Liver (tissue), 9 donors: ENCODE results near the gene KCNK17. TPM values are rescaled to one million over a fixed set of nuclear protein-coding genes. Genes with fewer than 3 reads are reported as not detected.
"Not testable (repeated sequence)": the region's sequence is repeated elsewhere in the genome, so short reads cannot be mapped to it uniquely, and the experiment has no call there.

Experiments
- DNase-seq: peaks from one replicate; pipeline ENCODE4 v3.0.0-alpha.2; 2017; ENCODE audit warnings: low spot score
- H3K27ac ChIP-seq, 2 donors: one replicate each; pipeline ENCODE4 v1.7.0; 2013; ENCODE audit warnings: inconsistent platforms in 2 of 2, low read length in 2 of 2, control low read depth in 1 of 2, low read depth in 1 of 2, mild to moderate bottlenecking in 1 of 2
- H3K27me3 ChIP-seq, 4 donors: one replicate each; pipeline versions ENCODE4 v1.6.1 to v1.7.0; 2013; ENCODE audit warnings: low read length in 3 of 4, inconsistent platforms in 1 of 4, mild to moderate bottlenecking in 1 of 4, moderate library complexity in 1 of 4; ENCODE audit not compliant: control insufficient read depth in 4 of 4, insufficient read depth in 4 of 4
- H3K36me3 ChIP-seq, 4 donors: one replicate each; pipeline versions ENCODE4 v1.6.1 to v1.7.0; 2013; ENCODE audit warnings: low read length in 3 of 4, mild to moderate bottlenecking in 3 of 4, low read depth in 1 of 4, moderate library complexity in 1 of 4; ENCODE audit not compliant: control insufficient read depth in 4 of 4, insufficient read depth in 3 of 4
- H3K4me1 ChIP-seq, 4 donors: one replicate each; pipeline versions ENCODE4 v1.6.1 to v1.7.0; 2013; ENCODE audit warnings: low read length in 3 of 4, mild to moderate bottlenecking in 3 of 4, moderate library complexity in 1 of 4; ENCODE audit not compliant: control insufficient read depth in 4 of 4, insufficient read depth in 4 of 4
- H3K4me3 ChIP-seq, 3 donors: one replicate each; pipeline versions ENCODE4 v1.6.1 to v1.7.0; 2013; ENCODE audit warnings: low read length in 3 of 3, control low read depth in 1 of 3, low read depth in 1 of 3, mild to moderate bottlenecking in 1 of 3
- H3K9ac ChIP-seq, 2 donors: one replicate each; pipeline ENCODE4 v1.7.0; 2013; ENCODE audit warnings: low read length in 2 of 2, mild to moderate bottlenecking in 2 of 2, moderate library complexity in 2 of 2, control low read depth in 1 of 2, low read depth in 1 of 2
- H3K9me3 ChIP-seq, 4 donors: one replicate each; pipeline versions ENCODE4 v1.6.1 to v1.7.0; 2013; ENCODE audit warnings: low read length in 3 of 4; ENCODE audit not compliant: control insufficient read depth in 4 of 4
- ATF3 ChIP-seq: IDR thresholded peaks from 2 replicates; pipeline ENCODE4 v1.6.1; 2016; ENCODE audit warnings: antibody characterized with exemption
- CTCF ChIP-seq: fragments of 150-350 bp; IDR thresholded peaks from 2 replicates; pipeline ENCODE4 v1.5.1; 2017; ENCODE audit warnings: improper control_type of control experiment, low read depth, low read length; ENCODE audit not compliant: missing input control
- EGR1 ChIP-seq, 2 donors: IDR thresholded peaks; 2 replicates each; pipeline ENCODE4 v1.6.1; 2016 to 2018; ENCODE audit warnings: antibody characterized with exemption in 2 of 2, low read depth in 2 of 2
- FOXA1 ChIP-seq: IDR thresholded peaks from 2 replicates; pipeline ENCODE4 v1.6.1; 2016; ENCODE audit warnings: antibody characterized with exemption
- FOXA2 ChIP-seq: IDR thresholded peaks from 2 replicates; pipeline ENCODE4 v1.6.1; 2016; ENCODE audit warnings: antibody characterized with exemption
- GABPA ChIP-seq, 2 donors: IDR thresholded peaks in 1 of 2; conservative IDR thresholded peaks in 1 of 2; 2 replicates each; pipeline ENCODE4 v1.6.1; 2016; ENCODE audit warnings: antibody characterized with exemption in 2 of 2, mild to moderate bottlenecking in 1 of 2, moderate library complexity in 1 of 2
- HNF4A ChIP-seq, 2 donors: conservative IDR thresholded peaks; 2 replicates each; pipeline ENCODE4 v1.6.1; 2016; ENCODE audit warnings: antibody characterized with exemption in 2 of 2, mild to moderate bottlenecking in 2 of 2
- HNF4G ChIP-seq: IDR thresholded peaks from 2 replicates; pipeline ENCODE4 v1.6.1; 2016; ENCODE audit warnings: antibody characterized with exemption
- JUND ChIP-seq, 2 donors: IDR thresholded peaks; 2 replicates each; pipeline ENCODE4 v1.6.1; 2016; ENCODE audit warnings: antibody characterized with exemption in 2 of 2
- MAX ChIP-seq: IDR thresholded peaks from 2 replicates; pipeline ENCODE4 v1.6.1; 2016; ENCODE audit warnings: antibody characterized with exemption
- NR2F2 ChIP-seq: IDR thresholded peaks from 2 replicates; pipeline ENCODE4 v1.6.1; 2016; ENCODE audit warnings: antibody characterized with exemption
- RAD21 ChIP-seq, 2 donors: IDR thresholded peaks; 2 replicates each; pipeline ENCODE4 v1.6.1; 2016; ENCODE audit warnings: antibody characterized with exemption in 2 of 2, mild to moderate bottlenecking in 2 of 2
- REST ChIP-seq: IDR thresholded peaks from 2 replicates; pipeline ENCODE4 v1.6.1; 2016; ENCODE audit warnings: antibody characterized with exemption, mild to moderate bottlenecking
- RXRA ChIP-seq, 2 donors: IDR thresholded peaks; 2 replicates each; pipeline ENCODE4 v1.6.1; 2017 to 2018; ENCODE audit warnings: antibody characterized with exemption in 2 of 2, mild to moderate bottlenecking in 1 of 2
- TAF1 ChIP-seq: conservative IDR thresholded peaks from 2 replicates; pipeline ENCODE4 v1.6.1; 2016; ENCODE audit warnings: antibody characterized with exemption, mild to moderate bottlenecking
- YY1 ChIP-seq: IDR thresholded peaks from 2 replicates; pipeline ENCODE4 v1.6.1; 2016; ENCODE audit warnings: antibody characterized with exemption, mild to moderate bottlenecking
- ZBTB33 ChIP-seq: IDR thresholded peaks from 2 replicates; pipeline ENCODE4 v1.6.1; 2016; ENCODE audit warnings: antibody characterized with exemption
- WGBS: extraction: QIAGEN DNeasy Blood & Tissue Kit; methylation state at CpG from one replicate; pipeline ENCODE4 v1.1.7; 2013; 5-methylcytosine and 5-hydroxymethylcytosine counted together
- polyA plus RNA-seq, 2 donors: library from polyadenylated mRNA; stranded (reverse) in 1 of 2; unstranded in 1 of 2; fragments of 200-250 nt in 1 of 2; fragments of >200 nt in 1 of 2; fragmentation: Nextera tagmentation in 1 of 2; extraction: Ambion mirVana in 1 of 2; gene quantifications; one replicate each; pipeline versions ENCODE4 v1.2.1 to v1.2.3, GENCODE V29; 2013 to 2015
- total RNA-seq, 2 donors: library from RNA; depleted of rRNA; stranded (reverse); fragments of >200 nt; gene quantifications; one replicate each; pipeline ENCODE4 v1.2.3, GENCODE V29; 2014
- donor health status: healthy.
- donor health status: healthy.
- donor health status: healthy.
- donor health status: healthy.
- donor health status: healthy.

Gene KCNK17
- total and polyA plus RNA-seq, 4 donors, result 0.19 to 1.9 (median 0.49) TPM

- DNase-seq, result no peak
- 97% methylated on average over 3 of the region's 3 CpGs for WGBS
- Histone ChIP-seq H3K36me3 (no peaks in the 10 kb centered on the region), H3K27me3 (no peaks in the 10 kb centered on the region), H3K9me3 (no peaks in the 10 kb centered on the region), H3K27ac (no peak overlapping the region), H3K9ac (no peak overlapping the region), H3K4me1 (peaks cover 0 to 1% (median under 1%) of the 10 kb centered on the region in 4 donors), H3K4me3 (no peak overlapping the region)
- TF ChIP-seq FOXA1, result no peak
- no peak for TF ChIP-seq RXRA (IDR thresholded peaks at IDR 0.05)
- no peak for TF ChIP-seq GABPA (IDR thresholded peaks at IDR 0.05 in 1 of 2, conservative IDR thresholded peaks at IDR 0.05 in 1 of 2)
- no peak for TF ChIP-seq ATF3
- TF ChIP-seq HNF4A (conservative IDR thresholded peaks at IDR 0.05), result no peak
- TF ChIP-seq MAX, result no peak
- TF ChIP-seq HNF4G, result no peak
- no peak for TF ChIP-seq TAF1
- no peak for TF ChIP-seq NR2F2
- TF ChIP-seq REST, result no peak
- TF ChIP-seq YY1, result no peak
- TF ChIP-seq FOXA2, result no peak
Measured at GRCh38 chr6:39287601-39288000, 26.6 kb downstream of the KCNK17 start.

- H3K9ac ChIP-seq, DNase-seq: not testable (repeated sequence)
- 83% methylated on average over 10 of the region's 10 CpGs for WGBS
Measured at GRCh38 chr6:39286596-39286995, 27.6 kb downstream of the KCNK17 start.

GRCh38 chr6:39282774-39283173, 31.4 kb downstream of the KCNK17 start:
- H3K36me3 ChIP-seq, result no peaks in the 10 kb centered on the region
- no peaks in the 10 kb centered on the region for H3K9me3 ChIP-seq
- no peak for DNase-seq
- H3K4me1 ChIP-seq, result peaks cover 21 to 43% (median 29%) of the 10 kb centered on the region in 4 donors
- no peak overlapping the region for H3K9ac ChIP-seq
- no peak overlapping the region for H3K4me3 ChIP-seq
- H3K27ac ChIP-seq, result no peak overlapping the region
- 69% methylated on average over 2 of the region's 2 CpGs for WGBS
- no peaks in the 10 kb centered on the region for H3K27me3 ChIP-seq
- TF ChIP-seq EGR1 (IDR thresholded peaks at IDR 0.05; ENCODE audit: low read depth in 2 of 2) (no peak), FOXA1 (no peak), ATF3 (no peak), YY1 (no peak), CTCF (no peak), HNF4G (no peak), ZBTB33 (no peak), FOXA2 (no peak), GABPA (IDR thresholded peaks at IDR 0.05 in 1 of 2, conservative IDR thresholded peaks at IDR 0.05 in 1 of 2) (no peak), JUND (IDR thresholded peaks at IDR 0.05) (no peak), HNF4A (conservative IDR thresholded peaks at IDR 0.05) (no peak), NR2F2 (no peak), RAD21 (IDR thresholded peaks at IDR 0.05) (no peak), TAF1 (no peak)

More at GRCh38 chr6:39286596-39286995, 27.6 kb downstream of the KCNK17 start:
- not testable (repeated sequence) for H3K4me3 ChIP-seq, H3K27me3 ChIP-seq, H3K36me3 ChIP-seq, H3K27ac ChIP-seq, H3K9me3 ChIP-seq
- H3K4me1 ChIP-seq, result peaks cover 5 to 11% (median 8%) of the 10 kb centered on the region in 4 donors
